Measurements from ENCODE around the gene RHOV. TPM values are rescaled to one million over a fixed set of nuclear protein-coding genes. Genes with fewer than 3 reads are reported as not detected.

The RHOV gene
- polyA plus RNA-seq, 12 donors: 0.07 to 11.0 (median 0.30) TPM; not detected in 2

GRCh38 chr15:40904552-40905201, 30.6 kb upstream of the RHOV start:
- DNase-seq: no peak

- DNase-seq: no peak
Measured at GRCh38 chr15:40902605-40903561, 28.8 kb upstream of the RHOV start.

- DNase-seq: no peak
Measured at GRCh38 chr15:40901053-40901443, 27.0 kb upstream of the RHOV start.

GRCh38 chr15:40900256-40901052, 26.4 kb upstream of the RHOV start:
- DNase-seq: no peak

GRCh38 chr15:40899536-40900207, 25.6 kb upstream of the RHOV start:
- no peak for DNase-seq

GRCh38 chr15:40894681-40895448, 20.8 kb upstream of the RHOV start:
- DNase-seq: peak; percentile 58

- peak; percentile 99 for DNase-seq
Measured at GRCh38 chr15:40893733-40894680, 20.0 kb upstream of the RHOV start, which contains the start of gene VPS18. Gene VPS18 (plus strand): TSS chr15:40894450. CDS start chr15:40894769, 319 bp downstream.

GRCh38 chr15:40893019-40893670, 19.1 kb upstream of the RHOV start:
- DNase-seq: no peak

- no peak for DNase-seq
Measured at GRCh38 chr15:40892447-40893012, 18.5 kb upstream of the RHOV start.

- DNase-seq: no peak
Measured at GRCh38 chr15:40891810-40892446, 17.9 kb upstream of the RHOV start.

- DNase-seq: no peak
Measured at GRCh38 chr15:40891138-40891537, 17.1 kb upstream of the RHOV start.

GRCh38 chr15:40889112-40889511, 15.1 kb upstream of the RHOV start:
- no peak for DNase-seq

- no peak for DNase-seq
Measured at GRCh38 chr15:40886586-40886985, 12.6 kb upstream of the RHOV start.

GRCh38 chr15:40881351-40881750, 7.3 kb upstream of the RHOV start:
- DNase-seq: no peak

- DNase-seq: no peak
Measured at GRCh38 chr15:40879609-40880008, 5.6 kb upstream of the RHOV start.

- no peak for DNase-seq
Measured at GRCh38 chr15:40878785-40879184, 4.8 kb upstream of the RHOV start.

- no peak for DNase-seq
Measured at GRCh38 chr15:40877694-40878093, 3.7 kb upstream of the RHOV start.

Measured in muscle of arm (tissue), 12 donors.